ENCODE results near the gene PPM1N. TPM values are rescaled to one million over a fixed set of nuclear protein-coding genes. Genes with fewer than 3 reads are reported as not detected.

PPM1N gene
- total RNA-seq, 2 experiments from 2014 or later = 3.7 to 4.2 TPM

DNA sequence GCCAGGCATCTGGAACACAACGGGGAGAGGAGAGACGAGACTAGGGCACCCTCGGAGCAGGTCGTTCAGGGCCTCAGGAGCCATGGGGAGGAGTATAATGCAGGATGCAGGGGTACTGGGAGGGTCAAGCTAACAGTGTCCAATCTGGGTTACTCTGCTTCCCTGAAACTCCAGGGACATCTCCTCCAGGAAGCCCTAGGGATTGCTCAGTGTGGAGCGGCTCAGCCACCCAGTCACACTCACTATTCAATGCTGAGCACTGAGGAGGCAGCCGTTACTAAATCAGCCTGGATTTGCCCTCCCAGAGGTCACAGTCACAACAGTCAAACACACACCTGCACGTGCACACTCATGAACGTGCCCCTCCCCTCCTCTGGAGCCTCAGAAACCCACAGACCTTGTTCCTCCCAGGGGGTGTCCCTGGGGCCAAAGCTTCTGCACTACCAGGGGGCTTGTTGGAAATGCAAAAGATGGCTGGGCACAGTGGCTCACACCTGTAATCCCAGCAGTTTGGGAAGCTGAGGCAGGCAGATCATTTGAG, 37.4 kb upstream of the PPM1N start:
- no peak overlapping the region for H3K4me3 Mint-ChIP-seq
- intact Hi-C loops (cut with micrococcal nuclease) = no loop called here
- TF ChIP-seq CTCF (IDR thresholded peaks at IDR 0.05) = no peak
- H3K27me3 Mint-ChIP-seq = no peaks in the 10 kb centered on the region
- H3K27ac Mint-ChIP-seq = no peak overlapping the region
- H3K9me3 Mint-ChIP-seq = no peaks in the 10 kb centered on the region
- POLR2A ChIA-PET = no interaction called here
- no peak for ATAC-seq
- H3K4me1 Mint-ChIP-seq (ENCODE audit: low read depth) = peaks cover 8% of the 10 kb centered on the region
- CTCF ChIA-PET = interaction anchor here (3.9 kb wide), 1 partner anchor 21 kb away, joined by 16 read pairs; no protein-coding TSS in a partner anchor
- DNase-seq = no peak
- no peaks in the 10 kb centered on the region for H3K36me3 Mint-ChIP-seq (ENCODE audit: low read depth)

- ATAC-seq (no peak), DNase-seq (no peak)
- no peaks in the 10 kb centered on the region for H3K9me3 Mint-ChIP-seq
- no peak overlapping the region for H3K4me3 Mint-ChIP-seq
- no peaks in the 10 kb centered on the region for H3K27me3 Mint-ChIP-seq
- H3K4me1 Mint-ChIP-seq (ENCODE audit: low read depth) = peaks cover 3% of the 10 kb centered on the region
- ChIA-PET CTCF (interaction anchor here (1.1 to 3.9 kb wide), 3 partner anchors 17 to 23 kb away, joined by 5 to 16 read pairs (median 10); no protein-coding TSS in a partner anchor), POLR2A (interaction anchor here (1.1 kb wide), 1 partner anchor 179 kb away, joined by 3 read pairs; no protein-coding TSS in a partner anchor)
- no peak for TF ChIP-seq CTCF (IDR thresholded peaks at IDR 0.05)
- H3K27ac Mint-ChIP-seq = no peak overlapping the region
- intact Hi-C loops (cut with micrococcal nuclease) = no loop called here
- H3K36me3 Mint-ChIP-seq (ENCODE audit: low read depth) = no peaks in the 10 kb centered on the region
These were observed 36.1 kb upstream of the PPM1N start for GRCh38 chr19:45462174-45462573.

DNA sequence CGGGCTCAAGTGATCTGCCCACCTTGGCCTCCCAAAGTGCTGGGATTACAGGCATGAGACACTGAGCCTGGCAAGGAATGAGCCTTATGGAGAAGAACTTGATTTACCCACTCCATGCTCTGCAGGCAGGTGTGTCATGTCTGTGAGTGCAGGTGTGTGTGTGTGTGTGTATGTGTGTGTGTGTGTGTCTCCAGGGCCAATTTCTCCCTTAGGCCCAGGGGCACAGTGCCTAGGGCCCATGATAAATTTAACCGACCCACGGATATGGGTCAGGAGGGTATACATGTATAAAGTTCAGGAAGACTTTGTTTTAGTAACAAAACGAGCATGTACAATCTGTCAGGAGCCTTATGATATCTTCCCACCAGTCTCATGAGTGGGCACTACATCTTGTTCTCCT, 35.0 kb upstream of the PPM1N start:
- CTCF ChIA-PET = interaction anchor here (1.5 to 3.9 kb wide), 3 partner anchors 16 to 24 kb away, joined by 6 to 16 read pairs (median 10); no protein-coding TSS in a partner anchor
- no peak overlapping the region for H3K4me3 Mint-ChIP-seq
- DNase-seq (no peak), ATAC-seq (no peak)
- no peak overlapping the region for H3K27ac Mint-ChIP-seq
- H3K36me3 Mint-ChIP-seq (ENCODE audit: low read depth) = no peaks in the 10 kb centered on the region
- TF ChIP-seq CTCF (IDR thresholded peaks at IDR 0.05) = no peak
- no peaks in the 10 kb centered on the region for H3K9me3 Mint-ChIP-seq
- POLR2A ChIA-PET = interaction anchor here (1.1 kb wide), 1 partner anchor 178 kb away, joined by 3 read pairs; no protein-coding TSS in a partner anchor
- intact Hi-C loops (cut with micrococcal nuclease) = no loop called here
- H3K27me3 Mint-ChIP-seq = no peaks in the 10 kb centered on the region
- peaks cover 9% of the 10 kb centered on the region for H3K4me1 Mint-ChIP-seq (ENCODE audit: low read depth)

DNA sequence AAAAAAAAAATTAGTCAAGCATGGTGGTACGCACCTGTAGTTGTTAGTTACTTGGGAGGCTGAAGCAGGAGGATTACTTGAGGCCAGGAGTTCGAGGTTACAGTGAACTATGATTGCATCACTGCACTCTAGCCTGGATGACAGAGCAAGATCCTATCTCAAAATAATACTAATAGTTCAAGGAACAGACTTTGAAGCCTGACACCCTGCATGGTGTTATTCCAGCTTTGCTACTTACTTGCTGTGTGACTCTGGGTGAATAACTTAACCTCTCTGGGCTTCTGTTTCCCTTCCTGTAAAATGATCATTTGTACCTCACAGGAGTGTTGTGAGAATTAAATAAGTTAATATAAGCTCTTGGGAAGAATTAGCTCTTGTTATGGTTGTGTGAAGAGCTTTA, 34.0 kb upstream of the PPM1N start:
- Mint-ChIP-seq H3K36me3 (ENCODE audit: low read depth) (no peaks in the 10 kb centered on the region), H3K27ac (no peak overlapping the region), H3K4me3 (no peak overlapping the region), H3K9me3 (no peaks in the 10 kb centered on the region), H3K27me3 (no peaks in the 10 kb centered on the region), H3K4me1 (ENCODE audit: low read depth) (peaks cover 13% of the 10 kb centered on the region)
- intact Hi-C loops (cut with micrococcal nuclease) = no loop called here
- ChIA-PET CTCF (interaction anchor here (1.0 to 3.9 kb wide), 4 partner anchors 15 to 25 kb away, joined by 3 to 16 read pairs (median 5); no protein-coding TSS in a partner anchor), POLR2A (interaction anchor here (1.2 kb wide), 1 partner anchor 11 kb away, joined by 4 read pairs; no protein-coding TSS in a partner anchor)
- ATAC-seq (no peak), DNase-seq (no peak)
- no peak for TF ChIP-seq CTCF (IDR thresholded peaks at IDR 0.05)

DNA sequence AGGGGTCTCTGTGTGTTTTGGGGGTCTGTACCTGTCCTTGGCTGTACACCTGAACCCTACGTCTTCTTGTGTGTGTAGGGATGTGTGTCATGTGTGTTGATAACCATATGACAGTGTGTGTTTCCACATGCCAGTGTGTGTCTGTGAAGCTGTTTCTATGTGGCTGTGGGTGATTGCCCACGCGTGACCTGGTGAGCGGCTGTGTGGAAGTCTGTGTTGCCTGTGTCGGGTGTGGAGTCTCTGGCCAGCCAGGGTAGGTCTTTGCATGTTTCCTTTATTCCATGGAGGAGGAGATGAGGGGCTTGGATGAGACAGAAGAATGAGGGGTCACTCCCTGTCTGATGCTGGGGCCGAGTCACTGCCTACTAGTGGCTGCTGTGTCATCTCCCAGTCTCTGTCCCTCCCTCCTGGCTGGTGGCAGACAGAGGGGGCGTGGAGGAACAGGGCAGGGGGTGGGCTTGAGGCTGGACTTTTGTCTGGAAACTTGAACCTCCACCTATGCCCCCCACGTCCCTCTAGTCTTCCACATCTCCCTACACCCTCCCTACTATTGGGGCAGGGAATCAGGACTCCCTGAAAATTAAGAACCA, 33.3 kb upstream of the PPM1N start:
- CTCF ChIA-PET = interaction anchor here (1.0 to 3.9 kb wide), 4 partner anchors 14 to 26 kb away, joined by 3 to 16 read pairs (median 5); no protein-coding TSS in a partner anchor
- Mint-ChIP-seq H3K4me1 (ENCODE audit: low read depth) (peaks cover 17% of the 10 kb centered on the region), H3K4me3 (no peak overlapping the region), H3K27ac (no peak overlapping the region), H3K9me3 (no peaks in the 10 kb centered on the region), H3K36me3 (ENCODE audit: low read depth) (no peaks in the 10 kb centered on the region), H3K27me3 (no peaks in the 10 kb centered on the region)
- intact Hi-C loops (cut with micrococcal nuclease) = no loop called here
- ATAC-seq (no peak), DNase-seq (no peak)
- no peak for TF ChIP-seq CTCF (IDR thresholded peaks at IDR 0.05)
- POLR2A ChIA-PET = interaction anchor here (1.2 kb wide), 1 partner anchor 11 kb away, joined by 4 read pairs; no protein-coding TSS in a partner anchor
